C4-2B (cell line): Measurements from ENCODE around the gene YAE1.

Source experiments
- H3K27ac ChIP-seq: fragments of 450-650 bp; 2 replicates; pipeline ENCODE4 v1.5.1; 2017
- CTCF ChIP-seq: fragments of 450-650 bp; conservative IDR thresholded peaks from 2 replicates; pipeline ENCODE4 v1.5.1; 2017; ENCODE audit warnings: mild to moderate bottlenecking
- ZFX ChIP-seq: fragments of 450-650 bp; IDR thresholded peaks from 2 replicates; pipeline ENCODE4 v1.6.1; 2017

Gene YAE1

GRCh38 chr7:39553436-39553835, 12.8 kb upstream of the YAE1 start:
- TF ChIP-seq CTCF (no peak), ZFX (no peak)
- no peak overlapping the region for H3K27ac ChIP-seq

GRCh38 chr7:39554583-39555165, 11.5 kb upstream of the YAE1 start:
- TF ChIP-seq ZFX (no peak), CTCF (no peak)
- H3K27ac ChIP-seq = no peak overlapping the region

- no peak for TF ChIP-seq CTCF
- TF ChIP-seq ZFX = no peak
- no peak overlapping the region for H3K27ac ChIP-seq
Observed at GRCh38 chr7:39557222-39557621, 9.0 kb upstream of the YAE1 start.

- H3K27ac ChIP-seq = no peak overlapping the region
- TF ChIP-seq CTCF (no peak), ZFX (no peak)
Observed at GRCh38 chr7:39557911-39558310, 8.3 kb upstream of the YAE1 start.

GRCh38 chr7:39560408-39560807, 5.8 kb upstream of the YAE1 start:
- TF ChIP-seq CTCF (no peak), ZFX (no peak)
- no peak overlapping the region for H3K27ac ChIP-seq

- no peak overlapping the region for H3K27ac ChIP-seq
- TF ChIP-seq ZFX (no peak), CTCF (no peak)
Observed at GRCh38 chr7:39560997-39561396, 5.2 kb upstream of the YAE1 start.

GRCh38 chr7:39565538-39565937, 666 bp upstream of the YAE1 start:
- peak overlapping the region; percentile 76 for H3K27ac ChIP-seq
- TF ChIP-seq ZFX = no peak
- TF ChIP-seq CTCF = no peak
